Thoracic aorta (tissue), 2 donors: ENCODE data around the gene GPNMB. TPM values are rescaled to one million over a fixed set of nuclear protein-coding genes. Genes with fewer than 3 reads are reported as not detected.

Source experiments
- ATAC-seq: fragments of 150-250 bp; one replicate; pipeline ENCODE4 v1.8.0; 2017; ENCODE audit warnings: low read depth; ENCODE audit not compliant: insufficient number of reproducible peaks, low FRiP score
- DNase-seq: peaks from one replicate; pipeline ENCODE4 v3.0.0-alpha.2; 2020; ENCODE audit warnings: low spot score
- H3K27ac ChIP-seq, 2 donors: fragments of 200-600 bp; sonication (generic); 1 replicate in 1 of 2; 2 replicates in 1 of 2; pipeline ENCODE4 v1.5.1; 2016; ENCODE audit warnings: mild to moderate bottlenecking in 2 of 2, moderate library complexity in 2 of 2
- H3K27me3 ChIP-seq: fragments of 200-600 bp; sonication (generic); replicated peaks from 2 replicates; pipeline ENCODE4 v1.6.0; 2016; ENCODE audit warnings: mild to moderate bottlenecking; ENCODE audit not compliant: insufficient read depth
- H3K36me3 ChIP-seq: fragments of 200-600 bp; sonication (generic); one replicate; pipeline ENCODE4 v1.5.1; 2016
- H3K4me1 ChIP-seq, 2 donors: fragments of 200-600 bp; sonication (generic); 1 replicate in 1 of 2; 2 replicates in 1 of 2; pipeline versions ENCODE4 v1.5.1 to v1.6.0; 2016; ENCODE audit warnings: low read depth in 2 of 2, mild to moderate bottlenecking in 1 of 2; ENCODE audit not compliant: control insufficient read depth in 1 of 2
- H3K4me3 ChIP-seq: fragments of 200-600 bp; sonication (generic); 2 replicates; pipeline ENCODE4 v1.5.1; 2016; ENCODE audit warnings: mild to moderate bottlenecking
- H3K9me3 ChIP-seq: fragments of 200-600 bp; sonication (generic); 2 replicates; pipeline ENCODE4 v1.5.1; 2016
- CTCF ChIP-seq: fragments of 200-600 bp; sonication (generic); IDR thresholded peaks from one replicate; pipeline ENCODE4 v1.5.1; 2019; ENCODE audit warnings: antibody characterized with exemption
- total RNA-seq, 2 donors: library from RNA; depleted of rRNA; stranded (reverse); fragments of >200 nt; gene quantifications; one replicate each; pipeline versions ENCODE4 v1.1.0 to v1.2.3, GENCODE V29; 2016

Gene GPNMB
- total RNA-seq, 2 donors from 2014 or later = 139 to 185 TPM

GRCh38 chr7:23242935-23243334 is 3.6 kb upstream of the GPNMB start:
- no peak for ATAC-seq
- TF ChIP-seq CTCF = no peak

GRCh38 chr7:23247046-23247602 is 549 bp downstream of the GPNMB start:
- TF ChIP-seq CTCF = no peak
- peak overlapping the region; percentile 81 for H3K4me3 ChIP-seq

More at GRCh38 chr7:23242935-23243334, 3.6 kb upstream of the GPNMB start:
- H3K4me3 ChIP-seq = peak overlapping the region; percentile 20
- no peaks in the 10 kb centered on the region for H3K9me3 ChIP-seq
- H3K4me1 ChIP-seq = peaks cover 8 to 19% of the 10 kb centered on the region in 2 donors
- H3K27ac ChIP-seq = peak overlapping the region; percentile 59 to 73
- no peaks in the 10 kb centered on the region for H3K27me3 ChIP-seq
- no peaks in the 10 kb centered on the region for H3K36me3 ChIP-seq
- no peak for DNase-seq

GRCh38 chr7:23247603-23248335 is 1.2 kb downstream of the GPNMB start:
- H3K36me3 ChIP-seq = peaks cover 3% of the 10 kb centered on the region
- DNase-seq (no peak), ATAC-seq (peak; percentile 32)
- H3K4me3 ChIP-seq = peak overlapping the region; percentile 81
- H3K4me1 ChIP-seq = peaks cover 15 to 31% of the 10 kb centered on the region in 2 donors
- H3K27ac ChIP-seq = peak overlapping the region; percentile 81 to 90
- H3K27me3 ChIP-seq = no peaks in the 10 kb centered on the region
- H3K9me3 ChIP-seq = no peaks in the 10 kb centered on the region
- no peak for TF ChIP-seq CTCF

More at GRCh38 chr7:23247046-23247602, 549 bp downstream of the GPNMB start:
- peak overlapping the region; percentile 81 to 90 for H3K27ac ChIP-seq
- H3K4me1 ChIP-seq = peaks cover 19 to 35% of the 10 kb centered on the region in 2 donors
- H3K27me3 ChIP-seq = no peaks in the 10 kb centered on the region
- H3K9me3 ChIP-seq = no peaks in the 10 kb centered on the region
- peaks cover 3% of the 10 kb centered on the region for H3K36me3 ChIP-seq
- ATAC-seq = peak; percentile 47
- no peak for DNase-seq

- Histone ChIP-seq H3K36me3 (peaks cover 15% of the 10 kb centered on the region), H3K27me3 (no peaks in the 10 kb centered on the region), H3K4me3 (no peak overlapping the region), H3K27ac (no peak overlapping the region), H3K4me1 (peaks cover 14 to 23% of the 10 kb centered on the region in 2 donors), H3K9me3 (no peaks in the 10 kb centered on the region)
- DNase-seq = no peak
- no peak for ATAC-seq
- no peak for TF ChIP-seq CTCF
Observed at GRCh38 chr7:23249486-23249885, 2.9 kb downstream of the GPNMB start.

GRCh38 chr7:23254051-23254681 is 7.6 kb downstream of the GPNMB start:
- DNase-seq (no peak), ATAC-seq (no peak)
- peaks cover 46% of the 10 kb centered on the region for H3K36me3 ChIP-seq
- H3K4me1 ChIP-seq = peaks cover 3 to 4% of the 10 kb centered on the region in 2 donors
- no peak overlapping the region for H3K27ac ChIP-seq
- no peaks in the 10 kb centered on the region for H3K9me3 ChIP-seq
- no peak overlapping the region for H3K4me3 ChIP-seq
- TF ChIP-seq CTCF = no peak
- H3K27me3 ChIP-seq = no peaks in the 10 kb centered on the region
